ES-I3 (cell line): Measurements from ENCODE around the gene CDON.

Experiments used
- H3K36me3 ChIP-seq: 2 replicates; pipeline ENCODE4 v1.6.1; 2013; ENCODE audit warnings: mild to moderate bottlenecking, low read length, control low read depth, moderate library complexity; ENCODE audit not compliant: insufficient read depth
- H3K4me1 ChIP-seq: 2 replicates; pipeline ENCODE4 v1.6.1; 2013; ENCODE audit warnings: mild to moderate bottlenecking, control low read depth, low read length; ENCODE audit not compliant: insufficient read depth
- H3K9ac ChIP-seq: 2 replicates; pipeline ENCODE4 v1.6.1; 2013; ENCODE audit warnings: low read depth, mild to moderate bottlenecking, low read length, moderate library complexity
- H3K9me3 ChIP-seq: 2 replicates; pipeline ENCODE4 v1.6.1; 2013; ENCODE audit warnings: mild to moderate bottlenecking, low read length, moderate library complexity; ENCODE audit not compliant: control insufficient read depth, insufficient read depth

The CDON gene

GRCh38 chr11:125979511-125979910 is 83.2 kb downstream of the CDON start:
- H3K36me3 ChIP-seq: peaks cover 3% of the 10 kb centered on the region; the same call in 1 of the 2 replicates
- 0 out of 2 replicates have a peak, but pooled peaks cover 3% of the 10 kb centered on the region for H3K4me1 ChIP-seq
- H3K9ac ChIP-seq: no peak overlapping the region
- no peaks in the 10 kb centered on the region for H3K9me3 ChIP-seq

GRCh38 chr11:125978778-125979407 is 83.8 kb downstream of the CDON start:
- no peaks in the 10 kb centered on the region for H3K9me3 ChIP-seq
- H3K9ac ChIP-seq: no peak overlapping the region
- H3K36me3 ChIP-seq: peaks cover 3% of the 10 kb centered on the region; the same call in 1 of the 2 replicates
- H3K4me1 ChIP-seq: 0 out of 2 replicates have a peak, but pooled peaks cover 3% of the 10 kb centered on the region

DNA sequence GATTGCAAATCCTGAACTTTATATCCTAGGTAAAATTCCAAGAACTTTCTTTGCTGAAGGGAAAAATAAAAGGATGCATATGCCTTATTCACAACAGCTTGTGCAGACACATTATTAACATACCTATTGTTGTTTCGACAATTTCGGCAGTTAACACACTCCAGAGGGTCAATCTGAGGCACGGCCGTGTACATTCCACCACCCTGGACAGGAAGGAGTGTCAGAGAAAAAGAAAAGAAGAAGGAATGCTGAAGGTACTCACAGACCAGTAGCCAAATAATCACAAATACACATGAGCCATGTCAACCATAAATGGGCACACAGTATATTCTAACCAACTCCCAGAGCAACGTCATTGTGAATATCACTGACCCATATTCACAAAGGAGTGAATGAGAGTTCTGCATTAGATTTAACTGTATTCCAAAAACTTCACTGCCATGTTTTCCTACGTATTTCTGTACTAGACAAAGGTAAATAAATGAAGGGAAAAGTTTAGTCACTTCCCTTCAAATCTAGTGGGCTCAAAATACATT is 84.4 kb downstream of the CDON start:
- Histone ChIP-seq H3K4me1 (0 out of 2 replicates have a peak, but pooled peaks cover 3% of the 10 kb centered on the region), H3K9ac (no peak overlapping the region), H3K9me3 (no peaks in the 10 kb centered on the region), H3K36me3 (peaks cover 3% of the 10 kb centered on the region; the same call in 1 of the 2 replicates)

- no peaks in the 10 kb centered on the region for H3K9me3 ChIP-seq
- no peak overlapping the region for H3K9ac ChIP-seq
- peaks cover 3% of the 10 kb centered on the region; the same call in 1 of the 2 replicates for H3K36me3 ChIP-seq
- 0 out of 2 replicates have a peak, but pooled peaks cover 3% of the 10 kb centered on the region for H3K4me1 ChIP-seq
Observed at GRCh38 chr11:125977333-125977732, 85.3 kb downstream of the CDON start.

- Histone ChIP-seq H3K36me3 (peaks cover 3% of the 10 kb centered on the region; the same call in 1 of the 2 replicates), H3K9me3 (no peaks in the 10 kb centered on the region), H3K4me1 (0 out of 2 replicates have a peak, but pooled peaks cover 3% of the 10 kb centered on the region), H3K9ac (no peak overlapping the region)
Observed at GRCh38 chr11:125976156-125976555, 86.5 kb downstream of the CDON start.

DNA sequence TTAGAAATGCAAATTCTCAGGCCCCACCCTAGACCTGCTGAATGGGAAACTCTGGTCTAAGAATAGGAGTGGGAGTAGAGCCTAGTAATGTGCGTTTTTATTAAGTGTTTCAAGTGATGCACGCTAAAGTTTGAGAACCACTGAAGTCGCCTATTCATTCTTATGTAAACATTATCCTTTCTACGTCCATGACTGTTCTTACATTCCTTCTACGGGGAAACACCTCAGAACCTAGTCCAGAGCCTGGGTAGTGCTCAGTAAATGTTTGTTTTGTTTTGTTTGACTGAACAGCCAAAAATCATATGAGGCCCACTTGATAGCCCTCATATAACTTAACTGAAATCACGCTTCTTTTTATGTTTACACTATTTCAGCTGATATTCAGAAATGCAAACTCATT is 87.0 kb downstream of the CDON start:
- Histone ChIP-seq H3K4me1 (0 out of 2 replicates have a peak, but pooled peaks cover 1% of the 10 kb centered on the region), H3K9me3 (no peaks in the 10 kb centered on the region), H3K9ac (no peak overlapping the region), H3K36me3 (no peaks in the 10 kb centered on the region)

- Histone ChIP-seq H3K4me1 (no peaks in the 10 kb centered on the region), H3K36me3 (no peaks in the 10 kb centered on the region), H3K9me3 (no peaks in the 10 kb centered on the region), H3K9ac (no peak overlapping the region)
Observed at GRCh38 chr11:125974284-125974683, 88.4 kb downstream of the CDON start.

GRCh38 chr11:125971618-125972017 is 91.0 kb downstream of the CDON start:
- H3K9me3 ChIP-seq: no peaks in the 10 kb centered on the region
- no peak overlapping the region for H3K9ac ChIP-seq
- no peaks in the 10 kb centered on the region for H3K36me3 ChIP-seq
- no peaks in the 10 kb centered on the region for H3K4me1 ChIP-seq

DNA sequence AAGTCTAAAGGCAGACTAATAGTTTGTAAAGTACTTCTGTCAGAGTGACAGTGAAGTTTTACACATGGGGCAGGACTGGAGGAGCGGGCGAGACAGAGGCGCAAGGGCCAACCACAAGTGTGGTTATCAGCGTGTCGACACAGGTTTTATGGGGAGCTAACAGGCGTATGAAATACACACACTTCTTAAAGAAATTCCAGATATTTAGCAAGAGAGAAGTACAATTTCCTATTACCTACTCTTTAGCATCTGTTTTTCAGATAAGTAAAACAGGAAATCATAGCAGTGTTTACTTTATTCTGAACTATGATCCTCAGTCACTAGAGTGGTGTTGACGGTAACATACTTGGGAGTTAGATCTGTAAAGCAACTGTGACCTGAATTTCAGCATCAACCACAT is 94.3 kb downstream of the CDON start:
- no peaks in the 10 kb centered on the region for H3K4me1 ChIP-seq
- H3K9me3 ChIP-seq: no peaks in the 10 kb centered on the region
- no peaks in the 10 kb centered on the region for H3K36me3 ChIP-seq
- H3K9ac ChIP-seq: no peak overlapping the region

DNA sequence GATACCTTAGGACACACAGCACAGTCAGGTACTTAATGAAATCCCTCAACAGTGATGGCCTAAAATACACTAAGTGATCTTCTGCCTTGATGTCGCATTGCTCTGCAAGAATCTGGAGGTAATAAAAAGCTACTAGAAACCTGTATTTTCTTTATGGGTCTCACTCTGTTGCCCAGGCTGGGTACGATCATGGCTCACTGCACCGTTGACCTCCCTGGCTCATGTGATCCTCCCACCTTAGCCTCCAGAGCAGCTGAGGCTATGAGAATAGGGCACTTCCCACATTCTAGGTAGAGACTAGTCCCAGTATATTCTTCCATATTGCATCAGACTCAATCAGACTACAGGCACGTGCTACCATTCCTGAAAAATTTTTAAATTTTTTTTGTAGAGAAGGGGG is 95.2 kb downstream of the CDON start:
- Histone ChIP-seq H3K9me3 (no peaks in the 10 kb centered on the region), H3K4me1 (no peaks in the 10 kb centered on the region), H3K9ac (no peak overlapping the region), H3K36me3 (no peaks in the 10 kb centered on the region)

GRCh38 chr11:125960771-125961170 is 101.9 kb downstream of the CDON start:
- Histone ChIP-seq H3K9ac (no peak overlapping the region), H3K9me3 (no peaks in the 10 kb centered on the region), H3K4me1 (no peaks in the 10 kb centered on the region), H3K36me3 (peaks cover 9% of the 10 kb centered on the region; the same call in 1 of the 2 replicates)

- Histone ChIP-seq H3K9ac (no peak overlapping the region), H3K9me3 (no peaks in the 10 kb centered on the region), H3K4me1 (no peaks in the 10 kb centered on the region), H3K36me3 (peaks cover 9% of the 10 kb centered on the region; the same call in 1 of the 2 replicates)
Observed at GRCh38 chr11:125959931-125960330, 102.7 kb downstream of the CDON start.

- Histone ChIP-seq H3K4me1 (no peaks in the 10 kb centered on the region), H3K9me3 (no peaks in the 10 kb centered on the region), H3K36me3 (peaks cover 9% of the 10 kb centered on the region; the same call in 1 of the 2 replicates), H3K9ac (no peak overlapping the region)
Observed at GRCh38 chr11:125959511-125959910, 103.2 kb downstream of the CDON start.

GRCh38 chr11:125958872-125959400 is 103.7 kb downstream of the CDON start:
- Histone ChIP-seq H3K9ac (no peak overlapping the region), H3K4me1 (no peaks in the 10 kb centered on the region), H3K36me3 (peaks cover 9% of the 10 kb centered on the region; the same call in 1 of the 2 replicates), H3K9me3 (no peaks in the 10 kb centered on the region)
